ENCODE data around the gene KCNMB2.

The KCNMB2 gene

DNA sequence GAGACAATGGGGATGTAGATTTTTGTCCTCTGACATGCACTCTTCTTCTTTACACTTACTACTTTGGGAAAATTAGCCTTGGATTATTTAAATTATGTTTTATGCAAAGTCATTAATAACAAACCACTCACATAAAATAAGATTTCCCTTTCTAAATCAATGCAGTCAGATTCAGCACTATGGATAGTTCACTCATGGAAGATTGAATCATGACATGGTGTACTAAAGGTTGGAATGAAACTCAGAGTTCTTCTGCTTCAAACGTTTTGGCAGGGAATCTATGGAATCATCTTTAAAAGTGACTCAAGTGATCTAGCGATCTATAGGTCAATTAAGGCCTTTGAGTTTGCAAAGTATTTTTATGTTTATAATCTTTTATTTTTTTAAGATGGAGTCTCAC lies 154.3 kb downstream of the KCNMB2 start:
- H3K4me3 ChIP-seq (ENCODE audit: low read depth, low read length), result no peak overlapping the region
- TF ChIP-seq, protein P1, sequence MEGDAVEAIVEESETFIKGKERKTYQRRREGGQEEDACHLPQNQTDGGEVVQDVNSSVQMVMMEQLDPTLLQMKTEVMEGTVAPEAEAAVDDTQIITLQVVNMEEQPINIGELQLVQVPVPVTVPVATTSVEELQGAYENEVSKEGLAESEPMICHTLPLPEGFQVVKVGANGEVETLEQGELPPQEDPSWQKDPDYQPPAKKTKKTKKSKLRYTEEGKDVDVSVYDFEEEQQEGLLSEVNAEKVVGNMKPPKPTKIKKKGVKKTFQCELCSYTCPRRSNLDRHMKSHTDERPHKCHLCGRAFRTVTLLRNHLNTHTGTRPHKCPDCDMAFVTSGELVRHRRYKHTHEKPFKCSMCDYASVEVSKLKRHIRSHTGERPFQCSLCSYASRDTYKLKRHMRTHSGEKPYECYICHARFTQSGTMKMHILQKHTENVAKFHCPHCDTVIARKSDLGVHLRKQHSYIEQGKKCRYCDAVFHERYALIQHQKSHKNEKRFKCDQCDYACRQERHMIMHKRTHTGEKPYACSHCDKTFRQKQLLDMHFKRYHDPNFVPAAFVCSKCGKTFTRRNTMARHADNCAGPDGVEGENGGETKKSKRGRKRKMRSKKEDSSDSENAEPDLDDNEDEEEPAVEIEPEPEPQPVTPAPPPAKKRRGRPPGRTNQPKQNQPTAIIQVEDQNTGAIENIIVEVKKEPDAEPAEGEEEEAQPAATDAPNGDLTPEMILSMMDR (IDR thresholded peaks at IDR 0.05; ENCODE audit: borderline replicate concordance, insufficient read depth, low read depth, low read length), result no peak

DNA sequence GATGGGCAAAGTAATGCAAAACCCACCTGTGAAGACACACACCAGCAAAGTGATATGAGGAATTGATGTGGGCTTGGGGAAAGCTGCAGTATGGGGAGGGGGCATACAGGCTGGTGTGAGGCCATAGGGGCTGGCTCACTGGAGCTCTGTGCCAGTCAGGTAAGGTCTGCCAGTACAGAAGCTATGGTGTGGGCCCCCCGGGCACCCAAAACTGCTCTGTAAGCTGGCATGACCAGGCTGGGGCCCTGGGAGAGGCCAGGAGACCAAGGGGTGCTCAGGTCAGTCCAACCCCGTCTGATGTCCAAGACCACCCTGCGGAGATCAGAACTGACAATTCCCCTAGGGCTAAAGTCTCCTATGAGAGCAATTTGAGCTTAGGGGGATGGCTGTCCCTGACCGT lies 163.1 kb downstream of the KCNMB2 start:
- no peak overlapping the region for H3K4me3 ChIP-seq (ENCODE audit: low read depth, low read length)
- TF ChIP-seq, protein P1 (IDR thresholded peaks at IDR 0.05; ENCODE audit: borderline replicate concordance, insufficient read depth, low read depth, low read length), result no peak

DNA sequence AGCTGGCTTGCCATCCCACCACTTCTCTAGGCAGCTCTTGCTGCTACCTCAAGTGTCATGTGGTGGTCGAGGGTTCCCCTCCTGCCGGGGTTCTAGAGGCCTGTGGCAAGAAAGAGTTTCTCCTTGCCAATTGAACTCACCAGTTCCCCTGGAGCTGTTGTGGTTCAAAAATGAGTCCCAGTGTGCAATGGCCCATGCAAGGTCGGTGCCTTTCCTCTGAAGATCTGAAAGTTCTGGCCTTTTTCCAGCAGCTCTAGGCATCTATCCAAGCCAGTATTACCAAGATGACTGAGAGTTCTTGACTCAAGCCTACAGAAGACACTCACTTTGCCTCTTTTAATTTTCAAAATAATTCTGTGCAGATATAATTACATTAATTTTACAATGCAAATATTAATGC lies 163.6 kb downstream of the KCNMB2 start:
- TF ChIP-seq, protein P1 (IDR thresholded peaks at IDR 0.05; ENCODE audit: borderline replicate concordance, insufficient read depth, low read depth, low read length), result no peak
- H3K4me3 ChIP-seq (ENCODE audit: low read depth, low read length), result no peak overlapping the region

DNA sequence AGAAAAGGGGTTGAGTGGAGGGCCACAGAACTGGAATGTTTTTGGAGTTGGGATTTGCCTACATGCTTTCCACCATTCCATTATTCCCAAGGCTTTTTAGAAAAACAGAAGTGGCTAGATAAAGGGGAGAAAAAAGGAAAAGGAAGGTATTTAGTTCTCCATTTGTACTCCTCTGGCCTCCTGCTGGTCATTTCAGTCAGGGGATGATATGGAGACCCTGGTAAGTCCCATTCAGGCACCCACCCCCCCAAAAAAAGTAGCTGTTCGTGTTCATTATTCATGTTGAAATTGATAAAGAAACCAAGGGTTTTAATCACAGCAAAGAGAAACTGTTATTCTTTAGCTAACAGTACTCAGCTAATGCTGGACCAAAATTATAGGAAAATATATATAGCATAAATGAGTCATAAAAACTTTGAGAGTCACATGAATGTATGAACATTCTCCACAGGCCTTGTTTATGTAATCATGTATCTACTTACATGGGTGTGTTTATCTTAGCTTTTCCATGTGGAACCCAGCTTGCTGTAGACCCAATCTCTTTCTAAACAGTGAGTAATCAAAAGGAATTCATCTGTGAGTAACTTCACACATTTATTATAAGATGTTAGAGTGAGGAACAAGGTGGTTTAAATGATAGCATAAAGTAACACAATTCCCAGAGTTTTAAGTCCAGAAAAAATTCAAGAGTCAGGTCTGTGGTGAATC lies 167.2 kb downstream of the KCNMB2 start:
- TF ChIP-seq, protein P1 (IDR thresholded peaks at IDR 0.05; ENCODE audit: borderline replicate concordance, insufficient read depth, low read depth, low read length), result no peak
- no peak overlapping the region for H3K4me3 ChIP-seq (ENCODE audit: low read depth, low read length)

DNA sequence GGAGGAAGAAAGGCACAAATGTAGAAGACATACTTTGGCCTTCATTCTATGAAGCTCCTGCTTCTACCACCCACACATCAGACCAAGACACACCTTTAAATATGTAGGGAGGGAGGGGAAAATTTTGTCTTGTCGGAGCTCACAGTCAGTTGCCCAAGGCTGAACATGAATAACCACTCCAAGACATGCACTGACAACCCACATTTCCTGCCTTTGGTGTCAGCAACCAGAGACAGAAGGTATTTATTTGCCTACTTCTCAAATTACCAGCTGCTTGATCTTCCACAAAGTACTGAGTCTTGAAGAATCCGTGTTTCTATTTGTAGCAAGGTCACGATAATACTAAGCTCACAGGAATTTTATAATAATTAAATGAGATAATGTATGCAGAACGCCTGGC lies 169.7 kb downstream of the KCNMB2 start:
- H3K4me3 ChIP-seq (ENCODE audit: low read depth, low read length), result no peak overlapping the region
- TF ChIP-seq, protein P1 (IDR thresholded peaks at IDR 0.05; ENCODE audit: borderline replicate concordance, insufficient read depth, low read depth, low read length), result no peak

DNA sequence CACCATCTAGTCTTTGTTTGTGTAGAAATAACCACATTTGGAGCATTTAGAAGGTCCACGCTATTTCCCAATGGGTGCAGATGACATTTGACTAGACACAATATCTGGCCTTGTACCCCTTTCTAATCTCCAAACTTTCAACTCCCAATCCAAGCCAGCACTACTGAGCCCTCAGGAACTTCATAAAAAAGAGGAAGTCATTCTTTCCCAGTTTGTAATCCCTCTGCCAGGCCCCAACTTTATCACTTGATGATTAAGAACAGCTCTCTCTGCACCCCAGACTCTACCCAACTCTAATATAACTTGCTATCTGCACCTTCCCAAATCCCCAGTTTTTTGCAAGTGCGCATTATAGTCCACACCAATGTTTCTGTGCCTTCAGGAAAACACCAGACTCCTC lies 170.2 kb downstream of the KCNMB2 start:
- TF ChIP-seq, protein P1 (IDR thresholded peaks at IDR 0.05; ENCODE audit: borderline replicate concordance, insufficient read depth, low read depth, low read length), result no peak
- no peak overlapping the region for H3K4me3 ChIP-seq (ENCODE audit: low read depth, low read length)

DNA sequence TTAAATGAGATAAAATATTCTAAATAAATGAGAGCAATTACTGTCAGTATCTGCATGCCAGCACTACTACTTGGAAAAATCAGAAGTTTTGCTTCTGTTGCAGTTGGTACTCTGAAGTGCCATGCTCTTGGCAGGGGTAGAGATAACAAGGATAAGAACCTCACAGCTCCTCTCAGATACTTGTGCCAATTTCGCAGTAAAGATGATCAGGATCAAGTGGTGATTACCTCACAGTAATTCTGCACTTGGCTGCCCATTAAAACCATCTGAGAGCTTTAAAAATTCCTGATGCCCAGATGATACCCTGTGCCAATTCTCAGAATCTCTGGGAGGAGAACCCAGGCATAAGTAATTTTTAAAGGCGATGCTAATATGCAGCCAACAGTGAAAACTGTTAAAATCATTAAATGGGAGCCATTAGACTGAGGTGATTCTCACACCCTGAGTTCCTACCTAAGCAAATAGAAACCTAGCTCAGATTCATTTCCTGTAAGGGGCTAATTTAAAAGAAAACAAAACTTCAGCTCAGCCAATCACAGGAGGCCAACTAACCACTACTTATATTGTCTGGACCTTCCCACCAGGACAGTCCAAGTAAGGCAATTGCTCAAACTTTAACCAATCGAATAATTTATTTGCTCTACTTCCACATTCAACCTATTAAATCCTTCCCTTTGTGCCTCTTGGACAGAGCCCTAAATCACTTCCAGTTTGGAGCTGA lies 171.2 kb downstream of the KCNMB2 start:
- TF ChIP-seq, protein P1 (IDR thresholded peaks at IDR 0.05; ENCODE audit: borderline replicate concordance, insufficient read depth, low read depth, low read length), result no peak
- H3K4me3 ChIP-seq (ENCODE audit: low read depth, low read length), result no peak overlapping the region
